GM21367 (cell line): ENCODE measurements around the gene ALPP.
"Not testable (repeated sequence)": the region's sequence is repeated elsewhere in the genome, so short reads cannot be mapped to it uniquely, and the experiment has no call there.

Source experiments
- ATAC-seq: cut with Tn5 transposase; IDR thresholded peaks from one replicate; pipeline ENCODE4 v1.9.1; 2021; ENCODE audit not compliant: unreplicated experiment

The ALPP gene

GRCh38 chr2:232363064-232363783 lies 15.3 kb upstream of the ALPP start:
- ATAC-seq: not testable (repeated sequence)

- ATAC-seq: no peak
These were observed 14.6 kb upstream of the ALPP start for GRCh38 chr2:232363784-232364615.

- not testable (repeated sequence) for ATAC-seq
These were observed 13.6 kb upstream of the ALPP start for GRCh38 chr2:232364806-232365594.

- no peak for ATAC-seq
These were observed 12.8 kb upstream of the ALPP start for GRCh38 chr2:232365621-232366321.

GRCh38 chr2:232366461-232366860 lies 12.1 kb upstream of the ALPP start:
- not testable (repeated sequence) for ATAC-seq

- ATAC-seq: no peak
These were observed 11.5 kb upstream of the ALPP start for GRCh38 chr2:232367016-232367415.

- no peak for ATAC-seq
These were observed 10.8 kb upstream of the ALPP start for GRCh38 chr2:232367591-232368233.

- ATAC-seq: no peak
These were observed 10.2 kb upstream of the ALPP start for GRCh38 chr2:232368311-232368731.

- ATAC-seq: no peak
These were observed 9.2 kb upstream of the ALPP start for GRCh38 chr2:232369126-232369951.

- ATAC-seq: not testable (repeated sequence)
These were observed 8.5 kb upstream of the ALPP start for GRCh38 chr2:232370007-232370406.

GRCh38 chr2:232372231-232373208 lies 6.0 kb upstream of the ALPP start:
- no peak for ATAC-seq

- ATAC-seq: no peak
These were observed 4.2 kb upstream of the ALPP start for GRCh38 chr2:232374356-232374755.

- no peak for ATAC-seq
These were observed 3.4 kb upstream of the ALPP start for GRCh38 chr2:232375164-232375563.

GRCh38 chr2:232376260-232376659 lies 2.3 kb upstream of the ALPP start:
- no peak for ATAC-seq

- no peak for ATAC-seq
These were observed 1.8 kb upstream of the ALPP start for GRCh38 chr2:232376713-232377112.

GRCh38 chr2:232377319-232377718 lies 1.2 kb upstream of the ALPP start:
- ATAC-seq: no peak

- no peak for ATAC-seq
These were observed 463 bp upstream of the ALPP start for GRCh38 chr2:232377841-232378734.
